Measurements from ENCODE around the gene LRRC9.
"Not testable (repeated sequence)": the region's sequence is repeated elsewhere in the genome, so short reads cannot be mapped to it uniquely, and the experiment has no call there.

LRRC9 gene

DNA sequence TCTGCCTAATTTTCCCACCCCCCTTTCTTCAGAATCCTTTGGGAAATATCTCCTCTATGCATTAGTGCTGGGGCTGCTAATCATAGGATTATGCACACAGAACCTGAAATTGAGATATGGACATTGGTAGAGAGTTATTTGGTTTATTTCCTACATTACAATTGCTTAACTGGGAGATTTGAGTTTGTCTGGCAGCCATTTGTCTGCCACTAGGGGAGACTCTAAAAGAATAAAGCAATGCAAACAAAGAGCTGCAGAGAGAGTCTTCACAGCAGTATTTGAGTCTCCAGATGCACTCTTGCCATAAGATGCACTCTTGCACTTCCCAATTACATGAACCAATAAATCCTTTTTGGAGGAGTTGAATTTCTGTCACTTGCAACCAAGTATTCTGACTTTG, 159.8 kb downstream of the LRRC9 start:
- no peak for DNase-seq

DNA sequence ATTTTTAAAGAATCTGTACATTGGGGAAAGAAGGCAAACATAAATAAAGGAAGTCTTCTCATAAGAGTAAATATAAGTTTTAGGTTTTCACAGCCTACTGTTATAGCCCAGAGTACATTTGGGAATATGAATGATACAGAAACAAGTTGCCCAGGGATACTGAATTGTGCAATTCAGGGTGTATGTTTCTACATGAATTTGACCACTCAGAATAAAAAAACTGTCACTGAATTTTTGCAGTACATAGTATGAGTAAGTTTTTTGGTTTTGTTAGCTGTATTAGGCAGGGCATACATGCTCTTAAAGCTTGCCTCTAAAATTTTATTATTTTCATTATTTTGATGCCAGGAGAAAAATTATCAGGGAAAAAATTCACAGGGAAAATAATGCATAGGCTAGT, 165.1 kb downstream of the LRRC9 start:
- DNase-seq, result no peak

DNA sequence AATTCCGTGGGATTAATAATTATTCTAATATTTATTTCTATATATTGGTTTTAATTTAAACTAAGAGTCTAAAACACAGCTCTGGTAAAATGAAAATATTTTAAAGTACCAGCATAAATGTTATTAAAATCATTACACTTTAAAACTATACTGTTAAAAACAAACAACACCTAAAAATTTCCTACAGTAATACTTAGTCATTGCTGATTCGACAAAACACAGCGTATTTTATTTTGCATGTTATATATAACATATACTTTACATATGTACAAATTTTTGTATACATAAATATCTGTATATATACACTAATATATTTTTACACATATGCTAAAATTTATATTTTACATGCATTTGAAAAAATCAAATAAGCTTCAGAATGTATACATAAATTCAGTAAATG, 165.7 kb downstream of the LRRC9 start:
- no peak for DNase-seq

DNA sequence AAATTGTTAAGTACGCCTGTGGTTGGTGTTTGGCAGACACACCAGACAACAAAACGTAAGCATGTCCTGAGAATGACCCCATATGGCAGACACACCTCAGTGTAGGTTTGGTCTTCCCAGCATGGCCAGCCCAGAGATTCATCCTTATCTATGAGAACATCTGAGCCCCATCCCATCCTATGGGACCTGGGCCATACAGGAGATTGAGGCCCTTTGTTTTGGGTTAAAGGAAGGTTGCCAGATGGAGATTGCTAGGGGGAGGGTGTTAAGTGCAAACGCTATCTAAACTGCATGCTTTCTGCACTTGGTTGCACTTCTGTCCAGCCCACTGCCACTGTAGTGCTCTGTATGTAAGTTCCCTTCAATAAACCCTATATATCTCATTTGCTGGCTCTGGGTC, 167.7 kb downstream of the LRRC9 start:
- DNase-seq, result no peak

DNA sequence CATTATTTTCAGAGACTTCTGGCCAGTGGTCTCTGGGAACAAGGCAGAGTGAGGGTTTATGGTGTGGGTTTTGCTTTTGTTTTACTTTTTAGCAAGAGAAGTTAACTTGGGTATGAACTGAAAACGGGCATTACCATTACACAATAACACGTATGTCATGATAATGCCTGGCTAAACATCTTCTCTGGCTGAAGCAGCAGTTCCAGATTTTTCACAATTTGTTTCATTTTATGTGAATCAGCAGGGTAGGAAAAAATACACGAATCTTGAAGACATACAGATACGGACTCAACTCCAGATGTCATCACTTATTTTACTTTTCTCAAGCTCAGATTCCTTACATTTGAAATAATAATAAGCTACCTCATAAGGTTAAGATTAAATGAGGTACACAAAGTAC, 169.3 kb downstream of the LRRC9 start:
- no peak for DNase-seq

DNA sequence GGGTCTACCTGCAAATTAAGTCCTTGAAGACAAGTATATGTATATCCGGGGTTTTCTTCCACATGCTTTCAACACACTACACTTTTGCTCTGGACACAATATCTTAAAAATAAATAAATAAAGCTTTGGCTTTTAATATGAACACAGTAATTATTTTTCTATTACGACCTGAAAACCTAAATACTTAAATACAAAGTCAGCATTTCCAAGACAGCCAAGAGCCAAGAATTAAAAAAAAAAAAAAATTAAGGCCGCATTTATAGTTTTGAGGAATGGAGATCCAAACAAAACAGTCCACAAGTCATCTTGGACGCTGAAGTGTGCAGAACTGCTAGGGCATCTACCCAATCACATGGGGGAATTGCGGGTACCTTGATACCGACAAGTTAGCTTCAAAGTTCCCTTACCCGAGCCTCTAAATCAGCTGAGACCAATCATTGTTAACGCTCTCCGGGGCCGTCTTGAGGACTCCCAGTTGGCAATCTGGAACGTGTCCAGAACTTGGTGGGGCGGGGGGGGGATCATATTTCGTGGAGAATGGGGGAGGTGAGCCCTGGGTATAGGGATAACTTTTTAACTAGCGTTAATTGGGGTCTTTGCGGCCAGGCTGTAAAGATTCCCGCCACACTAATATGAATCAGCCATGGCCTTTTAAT, 171.0 kb downstream of the LRRC9 start:
- no peak for DNase-seq

DNA sequence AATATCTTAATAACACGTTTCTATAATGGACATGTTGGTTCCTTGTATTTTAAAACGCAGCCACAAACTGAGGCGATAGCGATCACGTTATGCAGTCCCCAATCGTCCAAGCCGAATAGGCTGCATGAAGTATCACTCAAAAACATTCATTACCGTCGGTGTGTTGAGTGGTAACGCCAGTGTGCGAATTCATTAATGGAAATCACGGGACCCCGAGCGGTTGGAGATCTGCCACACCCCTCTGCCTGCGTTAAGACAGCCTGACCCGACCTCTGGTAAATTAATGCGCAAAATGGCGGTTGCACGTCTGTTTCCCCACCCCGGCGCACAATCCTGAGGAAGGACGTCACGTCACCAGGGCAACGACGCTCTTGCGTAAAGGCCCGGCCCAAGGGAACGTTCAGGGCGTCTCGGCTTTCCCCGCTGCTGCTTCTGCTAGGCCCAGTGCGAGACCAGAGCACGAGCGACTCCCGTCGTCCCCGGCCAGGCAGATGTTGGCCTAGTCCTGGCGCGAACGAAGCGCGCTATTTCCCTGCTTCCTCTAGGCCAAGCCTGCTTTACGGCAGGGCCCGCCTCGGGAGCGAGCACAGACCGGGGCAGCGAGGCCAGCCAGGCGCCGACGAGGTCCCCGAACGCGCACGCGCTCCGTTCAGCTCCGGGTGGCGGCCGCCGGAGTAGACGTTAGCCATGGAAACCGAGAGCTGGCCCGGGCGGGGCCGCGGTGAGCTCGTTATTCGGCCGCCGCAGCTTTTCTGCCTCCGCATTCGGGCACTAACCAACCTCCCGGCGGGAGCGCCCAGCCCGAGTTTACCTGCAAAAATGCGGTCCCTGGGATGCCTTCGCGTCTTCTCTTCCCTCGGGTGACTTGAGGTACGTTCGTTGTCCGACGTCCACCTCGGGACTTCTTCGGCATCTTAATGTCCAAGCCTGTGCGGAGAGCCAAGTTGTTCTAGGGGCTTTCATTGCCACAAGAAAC, 171.9 kb downstream of the LRRC9 start, which contains the start of gene PCNX4:
TSS of gene PCNX4 (plus strand) at position 374 of the 976 bp plus-strand sequence. CDS start 15,716 bp downstream, outside the sequence.
- DNase-seq, result peak; percentile 87

DNA sequence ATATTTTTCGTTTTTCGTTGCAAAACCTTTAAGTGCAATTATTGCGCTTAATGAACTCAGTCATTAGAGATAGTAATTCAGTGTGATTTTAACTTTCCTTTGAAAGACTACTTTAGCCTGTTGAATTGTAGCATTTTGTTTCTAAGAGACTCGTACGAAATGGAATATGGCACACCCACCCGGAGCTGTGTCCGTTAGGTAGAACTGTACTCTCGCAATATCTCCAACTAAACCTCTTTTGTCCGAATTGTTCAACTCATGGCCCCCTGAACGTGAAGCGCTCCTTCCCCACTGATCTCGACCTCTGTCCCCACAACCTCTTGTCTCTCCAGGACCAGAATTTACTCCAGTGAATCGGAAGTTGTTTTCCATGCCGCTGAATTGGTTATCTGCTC, 172.6 kb downstream of the LRRC9 start:
- DNase-seq, result no peak

DNA sequence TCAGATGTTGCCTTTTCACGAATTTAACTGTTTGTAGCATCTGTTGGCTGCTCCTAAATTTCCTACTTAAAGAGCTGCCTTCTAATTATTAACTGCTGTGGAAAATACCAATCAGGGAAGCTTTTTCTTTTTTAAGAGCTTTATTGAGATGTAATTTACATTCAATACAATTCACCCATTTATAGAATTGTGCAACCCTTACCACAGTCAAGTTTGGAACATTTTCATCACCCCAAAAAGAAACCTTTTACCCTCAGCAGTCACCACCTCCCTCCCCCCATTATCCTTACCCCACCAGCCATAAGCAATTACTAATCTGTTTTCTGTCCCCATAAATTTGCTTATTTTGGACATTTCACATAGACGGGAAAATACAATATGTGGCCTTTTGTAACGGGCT, 173.1 kb downstream of the LRRC9 start:
- DNase-seq, result no peak

DNA sequence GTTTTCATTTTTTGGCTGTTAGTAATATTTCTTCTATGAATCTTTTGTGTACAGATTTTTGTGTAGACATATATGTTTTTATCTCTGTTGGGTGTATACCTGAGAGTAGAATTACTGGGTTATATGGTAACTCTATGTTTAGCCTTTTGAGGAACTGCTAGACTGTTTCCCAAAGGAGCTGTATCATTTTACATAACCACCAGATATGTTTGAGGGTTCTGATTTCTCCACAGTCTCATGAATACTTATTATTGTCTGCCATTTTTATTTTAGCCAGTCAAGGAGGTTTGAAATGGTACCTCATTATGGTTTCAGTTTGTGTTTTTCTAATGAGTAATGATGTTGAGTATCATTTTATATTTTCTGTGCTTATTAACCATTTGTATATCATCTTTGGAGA, 173.7 kb downstream of the LRRC9 start:
- no peak for DNase-seq

DNA sequence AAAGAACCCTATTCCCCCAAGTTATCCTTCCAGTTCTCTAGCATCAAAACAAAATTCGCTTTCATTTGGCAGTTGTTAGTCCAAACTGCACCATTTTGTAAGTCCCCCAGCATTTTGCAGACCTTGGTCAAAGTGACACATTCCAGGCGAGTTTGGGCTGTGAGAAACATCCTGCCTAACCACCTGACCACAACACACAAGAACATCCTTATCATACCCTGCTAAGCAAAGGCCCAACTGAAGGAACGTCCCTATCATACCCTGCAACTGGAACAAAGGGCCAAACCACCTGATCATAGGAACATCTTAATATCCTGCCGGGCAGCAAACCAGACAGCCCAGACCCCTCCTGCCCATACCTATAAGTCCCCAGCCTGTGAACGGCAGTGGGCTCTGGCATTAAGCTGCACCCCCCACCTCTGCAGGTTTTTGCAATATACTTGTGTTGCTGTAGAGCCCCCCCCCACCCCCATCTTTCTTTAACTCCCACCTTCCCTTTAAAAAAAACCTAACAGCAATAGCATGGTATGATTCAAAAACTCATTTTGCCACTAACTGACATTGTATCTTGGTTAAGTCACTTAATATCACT, 174.5 kb downstream of the LRRC9 start:
- DNase-seq, result no peak

DNA sequence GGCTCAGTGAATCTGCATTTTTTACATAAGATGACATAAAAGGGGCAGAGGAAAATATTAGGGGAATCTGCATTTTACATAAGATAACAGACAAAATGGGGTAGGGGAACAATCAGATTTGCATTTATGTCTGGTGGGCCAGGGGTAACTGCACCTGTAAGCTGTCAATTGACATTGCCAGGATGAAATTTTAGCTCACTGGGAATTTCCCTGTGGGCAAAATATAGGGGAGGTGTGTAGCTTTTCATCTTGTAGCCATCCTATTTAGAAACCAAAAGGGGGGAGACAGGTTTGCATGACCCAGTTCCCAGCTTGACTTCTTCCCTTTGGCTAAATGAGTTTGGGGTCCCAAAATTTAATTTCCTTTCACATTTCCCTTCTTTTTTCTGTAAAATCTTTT, 175.3 kb downstream of the LRRC9 start:
- no peak for DNase-seq

DNA sequence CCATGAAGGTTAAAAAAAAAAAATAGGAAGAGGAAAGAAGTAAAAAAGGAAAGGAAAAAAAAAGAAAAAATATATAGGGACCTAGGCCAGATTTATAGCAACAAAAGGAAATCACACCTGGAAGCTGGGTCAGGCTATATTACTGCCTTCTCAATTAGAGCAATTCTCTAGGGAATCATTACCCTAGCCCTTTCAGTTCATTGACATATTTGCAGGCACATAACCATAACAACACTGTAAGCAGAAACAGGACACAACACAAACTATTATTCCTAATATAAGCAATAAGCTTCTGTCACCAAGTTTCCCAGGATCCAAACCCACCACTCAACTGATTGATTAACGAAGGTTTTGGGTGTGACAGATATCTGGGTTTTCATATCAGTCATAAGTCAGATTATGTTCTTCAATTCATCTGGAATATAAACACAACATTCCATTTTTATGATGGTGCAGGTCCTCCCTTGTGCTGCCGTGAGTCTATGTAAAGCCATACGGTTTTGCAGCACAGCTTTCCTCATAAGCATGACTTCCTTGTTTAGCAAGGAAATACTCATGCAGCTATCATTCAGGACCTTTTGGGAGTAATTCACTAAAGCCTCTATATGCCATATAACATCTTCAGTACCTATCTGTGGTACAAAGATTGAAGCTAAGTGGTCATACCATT, 176.0 kb downstream of the LRRC9 start:
- no peak for DNase-seq

DNA sequence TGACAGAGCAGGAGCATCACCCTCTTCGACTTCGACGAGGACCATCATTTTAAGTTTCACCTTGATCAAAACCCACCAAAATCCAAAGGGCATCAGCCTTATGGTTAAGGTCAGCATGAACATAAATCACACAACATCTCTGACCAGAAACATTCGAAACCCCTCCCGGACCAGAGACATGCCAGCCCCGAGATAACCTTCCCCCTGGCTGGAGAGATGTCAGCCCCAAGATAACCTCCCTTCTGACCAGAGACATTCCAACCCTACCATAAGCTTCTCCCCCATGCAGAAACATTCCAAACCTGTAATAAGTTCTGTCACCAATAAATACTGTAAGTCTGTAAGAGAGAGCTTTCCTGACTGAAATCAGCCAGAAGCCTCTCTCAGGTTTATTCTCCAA, 178.0 kb downstream of the LRRC9 start:
- DNase-seq, result no peak

DNA sequence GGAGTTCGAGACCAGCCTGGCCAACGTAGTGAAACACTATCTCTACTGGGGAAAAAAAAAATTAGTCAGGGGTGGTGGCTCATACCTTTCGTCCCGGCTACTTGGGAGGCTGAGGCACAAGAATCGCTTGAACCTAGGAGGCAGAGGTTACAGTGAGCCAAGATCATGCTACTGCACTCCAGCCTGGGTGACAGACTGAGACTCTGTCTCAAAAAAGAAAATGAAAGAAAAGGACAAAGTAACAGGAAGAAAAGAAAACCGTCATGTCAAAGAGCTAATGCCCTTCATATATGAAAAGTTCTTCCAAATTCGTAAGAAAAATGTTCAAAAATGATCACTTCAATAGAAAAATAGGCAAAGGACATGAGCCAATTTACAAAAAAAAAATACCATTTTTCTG, 179.9 kb downstream of the LRRC9 start:
- not testable (repeated sequence) for DNase-seq

DNA sequence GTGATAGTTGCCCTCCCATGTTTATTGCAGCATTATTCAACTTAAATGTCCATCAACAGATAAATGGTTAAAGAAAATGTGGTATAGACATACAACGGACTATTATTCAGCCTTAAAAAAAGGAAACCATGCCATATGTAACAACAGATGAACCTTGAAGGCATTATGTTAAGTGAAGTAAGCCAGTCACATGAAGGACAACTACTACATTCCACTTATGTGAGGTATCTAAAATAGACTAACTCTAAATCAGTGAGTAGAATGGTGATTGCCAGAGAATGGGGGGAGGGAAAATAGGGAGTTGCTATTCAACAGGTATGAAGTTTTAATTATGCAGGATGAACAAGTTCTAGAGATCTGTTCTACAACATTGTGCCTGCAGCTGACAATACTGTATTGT, 181.8 kb downstream of the LRRC9 start:
- no peak for DNase-seq

DNA sequence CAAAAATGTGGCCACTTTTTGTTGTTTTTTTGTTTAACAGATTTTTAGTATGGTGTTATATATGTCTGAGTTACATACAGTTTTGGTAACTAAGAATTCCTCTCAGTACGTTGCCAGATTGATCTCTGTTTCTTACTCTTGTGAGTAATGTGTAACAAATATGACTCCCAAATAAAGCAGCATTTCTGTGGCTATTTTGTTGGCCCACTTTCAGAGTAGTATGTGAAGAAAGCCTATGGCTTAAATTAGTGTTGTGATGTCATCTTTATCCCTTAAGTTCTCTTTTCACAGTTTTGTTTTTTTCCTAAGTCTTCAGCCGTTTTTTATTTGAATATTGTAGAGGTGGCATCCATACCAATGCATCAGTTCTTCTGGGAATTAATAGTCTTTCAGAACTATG, 182.4 kb downstream of the LRRC9 start:
- no peak for DNase-seq

DNA sequence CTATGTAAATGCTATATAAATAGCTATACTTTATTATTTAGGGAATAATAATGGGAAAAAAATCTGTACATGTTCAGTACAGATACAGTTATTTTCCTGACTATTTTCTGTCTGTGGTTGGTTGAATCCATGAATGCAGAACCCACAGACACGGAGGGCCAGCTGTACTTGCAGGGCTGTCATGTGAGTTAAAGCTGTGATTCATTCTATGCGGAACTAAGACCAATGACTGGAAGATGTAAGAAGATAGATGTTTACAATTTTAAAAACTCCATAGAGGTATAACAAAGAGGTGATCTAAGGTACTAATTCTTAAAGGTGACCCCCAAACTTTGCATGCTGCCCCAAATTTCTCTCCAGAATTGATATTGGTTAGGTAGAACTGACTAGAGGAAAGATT, 186.4 kb downstream of the LRRC9 start:
- no peak for DNase-seq

DNA sequence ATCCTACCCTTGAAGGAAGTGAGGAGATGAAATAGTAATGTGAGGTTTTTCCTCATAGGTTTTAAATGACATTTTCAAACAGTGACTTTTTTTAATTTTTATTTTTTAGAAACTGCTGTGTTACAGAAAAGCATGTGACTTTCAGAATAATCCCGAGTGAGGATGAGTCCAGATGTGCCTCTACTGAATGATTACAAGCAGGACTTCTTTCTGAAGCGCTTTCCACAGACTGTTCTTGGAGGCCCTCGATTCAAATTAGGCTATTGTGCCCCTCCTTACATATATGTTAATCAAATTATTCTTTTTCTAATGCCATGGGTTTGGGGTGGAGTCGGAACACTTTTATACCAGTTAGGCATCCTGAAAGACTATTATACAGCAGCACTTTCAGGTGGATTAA, 187.5 kb downstream of the LRRC9 start:
- DNase-seq, result no peak

DNA sequence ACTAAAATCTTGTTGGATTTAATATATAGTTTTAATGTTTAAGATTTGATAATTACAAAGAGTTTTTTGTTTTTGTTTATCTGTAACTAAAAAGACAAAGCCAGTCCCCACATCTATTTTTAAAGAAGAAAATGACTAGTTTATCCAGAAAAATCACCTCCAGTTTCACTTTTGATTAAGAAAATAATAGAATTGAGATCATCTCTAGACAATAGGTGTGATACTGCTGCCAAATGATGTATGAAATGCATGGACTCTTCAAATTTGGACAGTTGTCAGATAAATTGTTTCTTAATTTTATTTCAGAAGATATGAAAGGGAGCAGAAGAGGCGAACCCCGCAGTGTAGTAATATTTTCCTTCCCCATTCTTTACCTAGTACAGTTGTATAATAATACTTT, 191.8 kb downstream of the LRRC9 start:
- DNase-seq, result no peak
